Neural progenitor cell (in vitro differentiated cells): ENCODE measurements around the gene PLCL1. TPM values are rescaled to one million over a fixed set of nuclear protein-coding genes. Genes with fewer than 3 reads are reported as not detected.
A peak's percentile ranks its signal among the peaks of the same experiment; 100 is the strongest.

Source experiments
- DNase-seq: peaks from one replicate; pipeline ENCODE4 v3.0.0-alpha.2; 2016; ENCODE audit warnings: low spot score
- H2AFZ ChIP-seq: fragments of 200-600 bp; sonication (generic); replicated peaks from 2 replicates; pipeline ENCODE4 v1.6.1; 2016; ENCODE audit warnings: antibody characterized with exemption
- H3F3A ChIP-seq: fragments of 200-600 bp; sonication (generic); 2 replicates; pipeline ENCODE4 v1.6.1; 2016; ENCODE audit warnings: antibody characterized with exemption, low read depth
- H3K27ac ChIP-seq: fragments of 200-600 bp; sonication (generic); 2 replicates; pipeline ENCODE4 v1.5.1; 2016; ENCODE audit warnings: mild to moderate bottlenecking
- H3K27me3 ChIP-seq: fragments of 200-600 bp; sonication (generic); 2 replicates; pipeline ENCODE4 v1.6.1; 2016; ENCODE audit warnings: mild to moderate bottlenecking, moderate library complexity
- H3K36me3 ChIP-seq: fragments of 200-600 bp; sonication (generic); 2 replicates; pipeline ENCODE4 v1.5.1; 2016
- H3K4me1 ChIP-seq: fragments of 200-600 bp; sonication (generic); 2 replicates; pipeline ENCODE4 v1.6.1; 2016; ENCODE audit warnings: mixed run types
- H3K4me2 ChIP-seq: fragments of 200-600 bp; sonication (generic); 2 replicates; pipeline ENCODE4 v1.6.1; 2016
- H3K4me3 ChIP-seq: fragments of 200-600 bp; sonication (generic); 2 replicates; pipeline ENCODE4 v1.5.1; 2016
- H3K79me2 ChIP-seq: fragments of 200-600 bp; sonication (generic); 2 replicates; pipeline ENCODE4 v1.6.1; 2016; ENCODE audit warnings: low read depth
- H3K9ac ChIP-seq: fragments of 200-600 bp; sonication (generic); 2 replicates; pipeline ENCODE4 v1.6.1; 2016
- H3K9me3 ChIP-seq: fragments of 200-600 bp; sonication (generic); 2 replicates; pipeline ENCODE4 v1.5.1; 2016; ENCODE audit warnings: low read depth
- H4K20me1 ChIP-seq: fragments of 200-600 bp; sonication (generic); 2 replicates; pipeline ENCODE4 v1.6.1; 2016; ENCODE audit warnings: low read depth
- H3K27ac Mint-ChIP-seq: 3 replicates; pipeline ENCODE4 v1.8.0; 2021; ENCODE audit warnings: mixed read lengths
- H3K27me3 Mint-ChIP-seq: 2 replicates; pipeline ENCODE4 v1.8.0; 2022; ENCODE audit warnings: low read depth, mild to moderate bottlenecking, inconsistent platforms, moderate library complexity, mixed read lengths; ENCODE audit not compliant: insufficient read depth
- H3K36me3 Mint-ChIP-seq: 3 replicates; pipeline ENCODE4 v1.8.0; 2021; ENCODE audit warnings: mixed read lengths
- H3K4me1 Mint-ChIP-seq: 3 replicates; pipeline ENCODE4 v1.8.0; 2021; ENCODE audit warnings: mixed read lengths
- H3K4me3 Mint-ChIP-seq: 3 replicates; pipeline ENCODE4 v1.8.0; 2021; ENCODE audit warnings: mild to moderate bottlenecking, moderate library complexity, mixed read lengths
- H3K9me3 Mint-ChIP-seq: 3 replicates; pipeline ENCODE4 v1.8.0; 2020; ENCODE audit warnings: mixed read lengths
- CTCF ChIP-seq: fragments of 200-600 bp; sonication (generic); IDR thresholded peaks from 2 replicates; pipeline ENCODE4 v1.5.1; 2017; ENCODE audit warnings: antibody characterized with exemption, mild to moderate bottlenecking
- EZH2 ChIP-seq: fragments of 200-600 bp; sonication (generic); IDR thresholded peaks from 2 replicates; pipeline ENCODE4 v1.6.1; 2017; ENCODE audit warnings: antibody characterized with exemption, mild to moderate bottlenecking, moderate library complexity
- EZH2phosphoT487 ChIP-seq: fragments of 200-600 bp; sonication (generic); IDR thresholded peaks from 2 replicates; pipeline ENCODE4 v1.6.1; 2017; ENCODE audit warnings: antibody characterized with exemption
- total RNA-seq: library from RNA; depleted of rRNA; stranded (reverse); fragments of >200 nt; gene quantifications from 2 replicates; pipeline ENCODE4 v1.2.3, GENCODE V29; 2015; ENCODE audit warnings: low replicate concordance

The PLCL1 gene
- total RNA-seq, 1 donor from 2014 or later = 0.41 TPM

GRCh38 chr2:197954328-197954727 lies 149.9 kb downstream of the PLCL1 start:
- Histone ChIP-seq H3K4me2 (no peak overlapping the region), H2AFZ (no peak overlapping the region), H3K79me2 (no peaks in the 10 kb centered on the region), H3K9ac (no peak overlapping the region), H3K36me3 (no peaks in the 10 kb centered on the region), H3K27me3 (no peaks in the 10 kb centered on the region), H3K4me1 (peaks cover 14% of the 10 kb centered on the region), H3K9me3 (no peaks in the 10 kb centered on the region), H3K4me3 (no peak overlapping the region), H3F3A (peaks cover 3% of the 10 kb centered on the region), H3K27ac (no peak overlapping the region), H4K20me1 (no peaks in the 10 kb centered on the region)
- no peak overlapping the region for H3K27ac Mint-ChIP-seq
- no peaks in the 10 kb centered on the region for H3K36me3 Mint-ChIP-seq
- peaks cover 4% of the 10 kb centered on the region for H3K4me1 Mint-ChIP-seq
- H3K27me3 Mint-ChIP-seq = no peaks in the 10 kb centered on the region
- H3K4me3 Mint-ChIP-seq = no peak overlapping the region
- DNase-seq = no peak
- H3K9me3 Mint-ChIP-seq = peaks cover 5% of the 10 kb centered on the region
- TF ChIP-seq EZH2phosphoT487 = no peak
- no peak for TF ChIP-seq CTCF
- TF ChIP-seq EZH2 = no peak

GRCh38 chr2:197958592-197959150 lies 154.3 kb downstream of the PLCL1 start:
- no peak overlapping the region for H3K4me3 ChIP-seq
- Mint-ChIP-seq H3K4me3 (no peak overlapping the region), H3K27me3 (no peaks in the 10 kb centered on the region), H3K4me1 (peaks cover 4% of the 10 kb centered on the region), H3K36me3 (no peaks in the 10 kb centered on the region), H3K9me3 (peaks cover 5% of the 10 kb centered on the region), H3K27ac (no peak overlapping the region)
- H3K27ac ChIP-seq = no peak overlapping the region
- no peaks in the 10 kb centered on the region for H3K9me3 ChIP-seq
- H3F3A ChIP-seq = peaks cover 3% of the 10 kb centered on the region
- TF ChIP-seq EZH2phosphoT487 = no peak
- no peak for TF ChIP-seq CTCF
- no peak for TF ChIP-seq EZH2
- no peak overlapping the region for H3K9ac ChIP-seq
- H3K27me3 ChIP-seq = no peaks in the 10 kb centered on the region
- peaks cover 12% of the 10 kb centered on the region for H3K4me1 ChIP-seq
- no peaks in the 10 kb centered on the region for H3K36me3 ChIP-seq
- no peak for DNase-seq
- no peaks in the 10 kb centered on the region for H3K79me2 ChIP-seq
- no peaks in the 10 kb centered on the region for H4K20me1 ChIP-seq
- H2AFZ ChIP-seq = no peak overlapping the region
- no peak overlapping the region for H3K4me2 ChIP-seq

GRCh38 chr2:197959383-197959782 lies 155.0 kb downstream of the PLCL1 start:
- no peaks in the 10 kb centered on the region for H3K27me3 Mint-ChIP-seq
- H3K36me3 Mint-ChIP-seq = no peaks in the 10 kb centered on the region
- no peak overlapping the region for H3K4me3 ChIP-seq
- no peak overlapping the region for H3K27ac ChIP-seq
- no peaks in the 10 kb centered on the region for H3K27me3 ChIP-seq
- H3K9ac ChIP-seq = no peak overlapping the region
- peaks cover 4% of the 10 kb centered on the region for H3K4me1 Mint-ChIP-seq
- no peaks in the 10 kb centered on the region for H3K36me3 ChIP-seq
- H4K20me1 ChIP-seq = no peaks in the 10 kb centered on the region
- no peak for DNase-seq
- no peak overlapping the region for H3K27ac Mint-ChIP-seq
- peaks cover 7% of the 10 kb centered on the region for H3K9me3 Mint-ChIP-seq
- no peak overlapping the region for H3K4me3 Mint-ChIP-seq
- no peak overlapping the region for H3K4me2 ChIP-seq
- peak overlapping the region; percentile 71 for H2AFZ ChIP-seq
- no peak for TF ChIP-seq CTCF
- TF ChIP-seq EZH2phosphoT487 = no peak
- no peak for TF ChIP-seq EZH2
- H3K4me1 ChIP-seq = peaks cover 12% of the 10 kb centered on the region
- no peaks in the 10 kb centered on the region for H3K79me2 ChIP-seq
- peaks cover 3% of the 10 kb centered on the region for H3F3A ChIP-seq
- no peaks in the 10 kb centered on the region for H3K9me3 ChIP-seq
